Uterus (tissue), 4 donors: ENCODE measurements around the gene TEX9. TPM values are rescaled to one million over a fixed set of nuclear protein-coding genes. Genes with fewer than 3 reads are reported as not detected.

Experiments
- DNase-seq, 2 donors: peaks; one replicate each; pipeline ENCODE4 v3.0.0-alpha.2; 2019 to 2020
- H3K27ac ChIP-seq, 2 donors: fragments of 200-600 bp; sonication (generic); 1 replicate in 1 of 2; 2 replicates in 1 of 2; pipeline ENCODE4 v1.5.1; 2016 to 2018
- H3K27me3 ChIP-seq, 2 donors: fragments of 200-600 bp; sonication (generic); one replicate each; pipeline ENCODE4 v1.5.1; 2018 to 2019; ENCODE audit warnings: control low read depth in 1 of 2
- H3K36me3 ChIP-seq, 2 donors: fragments of 200-600 bp; sonication (generic); one replicate each; pipeline ENCODE4 v1.5.1; 2019; ENCODE audit warnings: control low read depth in 1 of 2
- H3K4me1 ChIP-seq, 2 donors: fragments of 200-600 bp; sonication (generic); one replicate each; pipeline ENCODE4 v1.5.1; 2018 to 2019; ENCODE audit warnings: control low read depth in 1 of 2
- H3K4me3 ChIP-seq, 2 donors: fragments of 200-600 bp; sonication (generic); 1 replicate in 1 of 2; 2 replicates in 1 of 2; pipeline ENCODE4 v1.5.1; 2018 to 2019; ENCODE audit warnings: mild to moderate bottlenecking in 1 of 2
- H3K9me3 ChIP-seq, 2 donors: fragments of 200-600 bp; sonication (generic); one replicate each; pipeline ENCODE4 v1.5.1; 2019; ENCODE audit warnings: control low read depth in 1 of 2
- CTCF ChIP-seq, 4 experiments: fragments of 200-600 bp in 2 of 4; fragments of 450-650 bp in 2 of 4; sonication (generic) in 2 of 4; IDR thresholded peaks; one replicate each; pipeline ENCODE4 v1.5.1; 2016 to 2019; ENCODE audit warnings: antibody characterized with exemption in 4 of 4, mild to moderate bottlenecking in 2 of 4, moderate library complexity in 1 of 4
- POLR2A ChIP-seq, 2 donors: fragments of 450-650 bp; IDR thresholded peaks; one replicate each; pipeline ENCODE4 v1.6.1; 2016; ENCODE audit warnings: antibody characterized with exemption in 2 of 2, mild to moderate bottlenecking in 1 of 2, moderate library complexity in 1 of 2
- intact Hi-C: fragments of 100-400 bp; cut with DNase I; formaldehyde crosslinking; loops from one replicate; pipeline ENCODE4 v1.15.1; 2023; ENCODE audit warnings: low total_unique reads
- total RNA-seq, 4 donors: library from RNA; depleted of rRNA in 3 of 4; stranded (reverse); fragments of >200 nt in 3 of 4; gene quantifications; one replicate each; pipeline versions ENCODE4 v1.1.0 to v1.2.4, GENCODE V29; 2014 to 2023
- donor health status: DM: yes; HTN: yes; CAD: no.

The TEX9 gene
- total RNA-seq, 4 donors from 2014 or later: 0.88 to 33.4 (median 12.7) TPM

GRCh38 chr15:56342653-56343052 is 22.6 kb upstream of the TEX9 start:
- no peak for TF ChIP-seq CTCF (IDR thresholded peaks at IDR 0.05)
- no peak for TF ChIP-seq POLR2A (IDR thresholded peaks at IDR 0.05)
- H3K4me1 ChIP-seq: no peaks in the 10 kb centered on the region
- H3K36me3 ChIP-seq: no peaks in the 10 kb centered on the region
- DNase-seq: no peak
- no peak overlapping the region for H3K4me3 ChIP-seq
- H3K9me3 ChIP-seq: no peaks in the 10 kb centered on the region
- intact Hi-C loops: no loop called here
- H3K27ac ChIP-seq: no peak overlapping the region
- no peaks in the 10 kb centered on the region for H3K27me3 ChIP-seq

GRCh38 chr15:56343879-56344278 is 21.3 kb upstream of the TEX9 start:
- TF ChIP-seq POLR2A (IDR thresholded peaks at IDR 0.05) (no peak), CTCF (IDR thresholded peaks at IDR 0.05) (no peak)
- intact Hi-C loops: no loop called here
- no peak for DNase-seq
- H3K27ac ChIP-seq: no peak overlapping the region
- no peaks in the 10 kb centered on the region for H3K36me3 ChIP-seq
- H3K9me3 ChIP-seq: no peaks in the 10 kb centered on the region
- H3K27me3 ChIP-seq: no peaks in the 10 kb centered on the region
- H3K4me1 ChIP-seq: no peaks in the 10 kb centered on the region
- no peak overlapping the region for H3K4me3 ChIP-seq

- TF ChIP-seq POLR2A (IDR thresholded peaks at IDR 0.05) (no peak), CTCF (IDR thresholded peaks at IDR 0.05) (no peak)
- intact Hi-C loops: no loop called here
- no peaks in the 10 kb centered on the region for H3K36me3 ChIP-seq
- H3K27me3 ChIP-seq: no peaks in the 10 kb centered on the region
- H3K4me3 ChIP-seq: no peak overlapping the region
- H3K27ac ChIP-seq: no peak overlapping the region
- H3K4me1 ChIP-seq: no peaks in the 10 kb centered on the region
- no peak for DNase-seq
- H3K9me3 ChIP-seq: no peaks in the 10 kb centered on the region
These were observed 20.9 kb upstream of the TEX9 start for GRCh38 chr15:56344336-56344735.

- H3K4me1 ChIP-seq: no peaks in the 10 kb centered on the region
- DNase-seq: no peak
- intact Hi-C loops: no loop called here
- H3K27me3 ChIP-seq: no peaks in the 10 kb centered on the region
- H3K4me3 ChIP-seq: no peak overlapping the region
- TF ChIP-seq POLR2A (IDR thresholded peaks at IDR 0.05) (no peak), CTCF (IDR thresholded peaks at IDR 0.05) (no peak)
- no peaks in the 10 kb centered on the region for H3K9me3 ChIP-seq
- no peaks in the 10 kb centered on the region for H3K36me3 ChIP-seq
- no peak overlapping the region for H3K27ac ChIP-seq
These were observed 18.8 kb upstream of the TEX9 start for GRCh38 chr15:56346414-56346813.

- Histone ChIP-seq H3K27ac (no peak overlapping the region), H3K4me3 (no peak overlapping the region), H3K9me3 (no peaks in the 10 kb centered on the region), H3K27me3 (no peaks in the 10 kb centered on the region), H3K36me3 (no peaks in the 10 kb centered on the region), H3K4me1 (no peaks in the 10 kb centered on the region)
- no peak for DNase-seq
- TF ChIP-seq CTCF (IDR thresholded peaks at IDR 0.05): no peak
- no peak for TF ChIP-seq POLR2A (IDR thresholded peaks at IDR 0.05)
- intact Hi-C loops: no loop called here
These were observed 15.7 kb upstream of the TEX9 start for GRCh38 chr15:56349554-56349953.
